ENCODE measurements around the gene MAP7D3.

The MAP7D3 gene

GRCh38 chrX:136166221-136166855 is 84.9 kb downstream of the MAP7D3 start:
- TF ChIP-seq MAX (IDR thresholded peaks at IDR 0.05; ENCODE audit: low read depth, low read length) (no peak), CTCF (IDR thresholded peaks at IDR 0.05; ENCODE audit: low read depth, low read length) (peak; percentile 38), POLR2A (IDR thresholded peaks at IDR 0.05; ENCODE audit: extremely low read depth, insufficient read length) (no peak), MYC (IDR thresholded peaks at IDR 0.05; ENCODE audit: low read depth, low read length) (no peak)
- no peak overlapping the region for H3K4me3 ChIP-seq (ENCODE audit: low read depth, low read length)
- DNase-seq (ENCODE audit: low read depth) = peak; percentile 27

- TF ChIP-seq POLR2A (IDR thresholded peaks at IDR 0.05; ENCODE audit: extremely low read depth, insufficient read length) (no peak), MYC (IDR thresholded peaks at IDR 0.05; ENCODE audit: low read depth, low read length) (no peak), CTCF (IDR thresholded peaks at IDR 0.05; ENCODE audit: low read depth, low read length) (no peak)
- no peak for DNase-seq (ENCODE audit: low read depth)
Measured at GRCh38 chrX:136165406-136165805, 85.8 kb downstream of the MAP7D3 start.

GRCh38 chrX:136163689-136164088 is 87.5 kb downstream of the MAP7D3 start:
- no peak for TF ChIP-seq MAX (IDR thresholded peaks at IDR 0.05; ENCODE audit: low read depth, low read length)
- H3K4me3 ChIP-seq (ENCODE audit: low read depth, low read length) = no peak overlapping the region
- no peak for DNase-seq (ENCODE audit: low read depth)

More at GRCh38 chrX:136165406-136165805, 85.8 kb downstream of the MAP7D3 start:
- H3K4me3 ChIP-seq (ENCODE audit: low read depth, low read length) = no peak overlapping the region
